Activated gamma-delta T cell (primary cell): ENCODE results near the gene ATOSB.

Source experiments
- DNase-seq: peaks from one replicate; lab custom pipeline; 2025; lab: John Stamatoyannopoulos, UW

The ATOSB gene

DNA sequence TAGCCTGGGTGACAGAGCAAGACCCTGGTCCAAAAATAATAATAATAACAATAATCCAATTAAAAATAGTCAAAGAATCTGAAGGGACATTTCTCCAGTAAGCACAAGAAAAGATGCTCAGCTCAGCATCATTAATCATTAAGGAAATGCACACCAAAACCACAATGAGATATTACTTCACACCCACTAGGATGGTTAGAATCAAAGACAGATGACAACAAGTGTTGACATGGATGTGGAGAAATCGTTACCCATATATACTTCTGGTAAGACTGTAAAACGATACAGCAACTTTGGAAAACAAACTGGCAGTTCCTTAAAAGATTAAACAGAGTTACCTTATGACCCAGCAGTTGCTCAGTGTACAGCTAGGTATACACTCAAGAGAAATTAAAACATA is 30.6 kb downstream of the ATOSB start:
- DNase-seq, result no peak

DNA sequence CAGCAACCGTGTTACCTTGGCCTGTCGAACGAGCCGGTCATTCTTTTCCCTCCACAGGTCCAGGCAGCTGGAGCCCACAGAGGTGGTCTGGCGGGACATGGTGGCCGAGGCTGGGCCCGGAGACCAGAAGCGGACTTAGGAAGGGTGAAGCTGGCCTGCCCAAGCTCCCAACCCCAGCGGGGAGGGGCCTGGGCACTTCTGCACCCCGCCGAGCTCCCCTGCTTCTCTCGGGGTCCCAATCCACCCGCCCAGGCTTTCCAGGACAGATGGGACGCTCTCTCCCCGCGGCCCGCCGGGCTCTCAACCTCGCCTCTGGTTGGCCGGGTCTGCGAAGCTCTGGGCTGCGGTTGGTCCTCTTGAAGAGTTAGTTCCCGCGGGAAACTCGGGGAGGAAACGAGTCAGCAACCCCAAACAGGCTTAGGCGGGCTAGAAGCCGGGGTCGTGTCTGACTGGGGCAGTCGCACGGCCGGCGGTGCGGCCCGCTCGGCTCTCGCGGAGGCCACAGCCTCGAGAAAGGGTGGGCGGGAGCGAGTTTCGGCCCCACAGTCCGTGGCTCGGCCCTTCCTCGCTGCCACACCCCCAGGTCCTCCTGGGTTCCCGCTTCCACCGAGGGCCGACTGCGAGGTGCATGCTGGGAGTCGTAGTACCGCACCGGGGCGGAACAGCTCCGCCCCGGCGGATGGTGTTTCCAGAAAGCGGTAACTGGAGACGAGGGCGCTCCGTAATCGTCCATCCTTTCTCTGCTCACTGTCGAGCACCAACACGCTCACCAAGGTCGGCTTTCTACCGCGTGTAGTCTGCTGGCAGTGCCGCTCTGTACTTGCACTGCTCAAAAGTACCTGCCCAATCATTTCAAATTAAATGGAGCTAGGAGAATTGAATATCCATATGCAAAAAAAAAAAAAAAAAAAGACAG is 36.0 kb downstream of the ATOSB start, which contains the start of gene FANCG:
FANCG (minus strand) TSS at position 517 of the 916 bp plus-strand sequence; CDS start at position 99, 418 bp downstream.
- DNase-seq, result peak; percentile 50

DNA sequence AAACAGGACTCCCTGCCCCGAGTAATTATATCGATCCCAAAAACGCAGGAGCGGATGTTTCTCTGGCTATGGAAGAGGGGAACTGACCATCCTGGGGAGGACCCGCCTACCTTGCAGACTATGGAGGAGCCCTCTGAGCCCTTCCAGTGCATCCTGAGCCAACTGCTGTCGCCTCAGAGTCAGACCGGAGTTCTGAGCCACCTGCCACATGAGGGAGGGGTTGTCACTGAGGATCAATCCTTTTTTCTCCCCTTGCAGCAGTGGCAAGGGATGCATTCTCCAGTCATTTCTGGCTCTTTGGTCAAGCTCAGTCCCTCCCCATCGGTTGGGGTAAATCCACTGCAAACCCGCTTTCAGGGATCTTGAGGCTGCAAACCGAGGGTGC is 36.6 kb downstream of the ATOSB start:
- no peak for DNase-seq

DNA sequence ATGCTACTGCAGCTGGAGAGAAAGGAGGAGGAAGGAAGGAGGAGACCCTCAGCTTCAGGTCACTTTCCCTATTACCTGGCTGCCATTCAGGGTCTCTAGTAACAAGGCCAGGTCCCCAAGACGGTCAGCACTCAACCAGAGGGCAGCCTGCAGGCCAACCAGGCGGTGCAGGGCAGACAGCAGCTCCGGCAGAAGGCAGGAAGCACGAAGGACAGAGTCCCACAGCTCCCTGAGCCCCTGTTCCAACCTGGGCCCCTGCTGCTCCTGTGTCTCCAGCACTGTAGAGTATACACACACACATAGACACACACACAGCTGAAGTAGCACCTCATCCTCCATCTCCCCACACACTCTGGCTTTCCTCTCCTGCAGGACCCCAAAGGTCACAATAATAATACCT is 37.6 kb downstream of the ATOSB start:
- DNase-seq, result no peak

- DNase-seq, result no peak
Measured at GRCh38 chr9:35076848-35077247, 38.8 kb downstream of the ATOSB start.

- DNase-seq, result no peak
Measured at GRCh38 chr9:35075358-35075757, 40.3 kb downstream of the ATOSB start.

- no peak for DNase-seq
Measured at GRCh38 chr9:35074791-35075190, 40.9 kb downstream of the ATOSB start.

DNA sequence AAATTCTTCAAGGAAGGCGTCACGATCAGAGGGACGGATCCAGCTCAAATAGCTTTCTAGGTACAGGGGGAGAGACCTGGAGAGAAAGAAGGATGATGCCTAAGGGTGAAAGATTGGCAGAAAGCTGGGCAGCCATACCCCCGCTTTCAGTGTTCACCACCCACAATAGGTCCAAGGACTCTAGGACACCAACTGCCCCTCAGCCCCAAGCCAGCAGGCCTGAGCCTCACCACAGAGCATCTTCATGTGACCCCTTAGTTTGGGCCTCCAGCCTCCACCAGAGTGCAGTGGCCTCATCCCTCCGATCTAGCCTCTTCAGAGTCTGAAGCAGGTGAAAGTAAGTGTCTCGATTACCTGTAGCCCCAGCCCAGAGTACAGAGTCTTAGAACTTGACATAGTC is 41.5 kb downstream of the ATOSB start:
- DNase-seq, result no peak

DNA sequence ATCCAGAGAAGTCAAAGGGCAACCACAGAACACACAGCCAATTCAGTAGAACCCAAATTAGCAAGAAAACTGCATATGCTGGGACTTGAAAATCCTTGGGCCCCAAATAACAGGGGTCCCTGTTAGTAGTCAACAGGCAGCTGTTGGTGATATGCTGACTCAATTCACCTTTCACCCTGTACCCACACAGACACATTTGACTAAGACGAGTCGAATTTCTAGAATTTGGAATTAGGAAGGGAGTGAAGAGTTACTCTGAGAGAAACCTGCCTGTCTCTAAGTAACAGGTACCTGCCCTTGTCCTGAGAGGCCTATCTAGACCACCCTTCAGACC is 42.4 kb downstream of the ATOSB start:
- DNase-seq, result no peak

DNA sequence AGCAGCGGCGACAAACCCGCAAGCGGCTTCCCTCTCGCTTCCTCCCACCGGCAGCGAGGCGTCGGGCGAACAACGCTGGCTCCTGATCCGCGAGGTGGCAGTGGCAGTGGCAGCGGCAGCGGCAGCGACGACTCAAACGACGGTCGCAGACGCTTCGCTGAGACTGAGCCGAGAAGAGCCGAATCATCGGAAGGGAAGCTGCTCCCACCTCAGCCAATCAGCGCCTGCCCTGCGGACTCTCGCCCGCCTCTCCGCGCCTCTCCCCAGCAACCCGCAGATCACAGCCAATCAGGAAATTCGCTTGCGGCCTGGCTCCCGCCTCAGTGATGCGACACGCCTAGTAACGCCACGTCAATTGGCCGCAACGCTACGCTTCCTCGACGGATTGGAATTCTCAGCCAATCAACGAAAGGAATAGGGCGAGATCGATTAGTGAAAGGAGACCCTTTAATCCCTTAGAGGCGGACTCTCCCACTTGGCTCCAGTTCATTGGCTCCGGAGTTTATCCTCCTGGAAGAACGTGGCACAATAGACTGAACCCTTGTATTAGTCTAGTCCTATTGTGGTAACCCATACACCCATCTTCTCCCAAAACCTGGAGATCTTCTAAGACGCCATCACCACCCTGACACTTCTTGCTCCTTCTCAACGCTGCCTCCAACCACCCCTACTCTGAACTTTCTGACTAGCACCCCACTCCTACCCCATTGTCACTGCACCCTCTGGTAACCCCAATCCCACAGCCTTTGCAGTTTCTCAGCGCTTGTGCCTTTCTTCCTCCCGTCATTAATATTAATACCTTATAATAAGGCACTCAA is 43.0 kb downstream of the ATOSB start, which contains the start of gene VCP:
VCP (minus strand) TSS at position 165 of the 818 bp plus-strand sequence. CDS start 272 bp downstream, outside the sequence.
- peak; percentile 87 for DNase-seq

- DNase-seq, result peak; percentile 65
Measured at GRCh38 chr9:35071814-35072460, 43.7 kb downstream of the ATOSB start.

DNA sequence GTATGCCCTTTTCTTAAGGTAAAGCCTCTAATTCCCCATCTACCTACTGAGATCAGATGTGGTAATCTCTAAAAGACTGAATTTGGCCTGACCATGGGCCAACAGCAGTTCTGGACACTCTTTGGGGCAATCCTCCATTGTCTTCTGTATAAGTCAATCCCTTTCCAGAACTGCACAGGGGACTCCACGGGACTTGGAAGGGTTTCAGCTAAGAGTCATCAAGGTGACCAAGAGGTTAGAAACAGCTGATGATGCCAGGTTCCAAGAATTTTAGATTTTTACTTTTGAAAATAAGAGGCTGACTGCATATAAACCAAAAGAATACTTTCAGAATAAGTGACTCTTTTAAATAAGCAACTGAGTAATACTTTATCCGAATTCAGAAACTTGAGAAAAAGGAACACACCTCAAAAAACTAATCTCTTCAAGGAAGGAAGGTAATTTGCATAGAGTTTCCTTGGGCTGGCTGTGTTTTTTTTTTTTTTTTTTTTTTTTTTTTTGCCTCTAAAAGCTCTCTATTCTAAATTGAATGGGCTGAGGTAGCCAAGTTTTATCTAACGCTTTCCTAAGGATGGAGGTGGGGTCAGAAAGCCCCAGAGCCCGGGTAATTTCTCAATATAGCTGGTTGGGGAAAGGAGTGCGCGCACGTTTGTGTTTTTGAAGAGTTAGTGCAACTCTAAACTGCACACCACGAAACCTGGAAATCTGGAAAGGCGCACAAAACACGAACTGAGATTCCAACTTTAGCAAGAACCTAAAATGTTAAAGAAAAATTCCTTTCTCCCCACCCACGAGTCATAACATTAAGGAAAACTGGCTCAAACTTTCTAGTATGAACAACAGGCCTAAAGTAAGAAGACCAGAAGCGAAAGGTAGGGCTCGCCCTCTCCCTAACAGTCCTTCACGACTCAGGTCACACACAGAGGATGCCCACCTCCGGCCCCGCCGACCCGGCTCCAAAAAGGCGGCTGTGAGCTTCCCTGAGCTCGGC is 44.5 kb downstream of the ATOSB start:
- no peak for DNase-seq

DNA sequence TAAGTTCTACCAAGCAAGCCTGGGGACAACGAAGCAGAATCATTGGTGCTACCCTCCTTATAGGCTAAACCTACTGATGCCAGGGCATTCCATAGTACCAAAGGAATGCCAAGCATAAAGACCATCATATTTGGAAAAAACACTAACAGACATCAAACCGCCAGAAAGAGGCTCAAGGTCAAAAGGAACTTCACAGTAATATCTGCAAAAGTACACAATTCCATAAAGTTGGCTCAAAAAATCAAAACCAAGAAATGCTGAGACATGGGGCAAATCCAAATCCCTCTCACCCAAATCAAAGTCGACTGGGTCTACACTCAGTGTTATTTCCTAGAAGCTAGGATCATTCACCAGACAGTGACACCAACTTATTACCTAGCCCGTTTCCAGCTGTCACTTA is 46.6 kb downstream of the ATOSB start:
- no peak for DNase-seq

DNA sequence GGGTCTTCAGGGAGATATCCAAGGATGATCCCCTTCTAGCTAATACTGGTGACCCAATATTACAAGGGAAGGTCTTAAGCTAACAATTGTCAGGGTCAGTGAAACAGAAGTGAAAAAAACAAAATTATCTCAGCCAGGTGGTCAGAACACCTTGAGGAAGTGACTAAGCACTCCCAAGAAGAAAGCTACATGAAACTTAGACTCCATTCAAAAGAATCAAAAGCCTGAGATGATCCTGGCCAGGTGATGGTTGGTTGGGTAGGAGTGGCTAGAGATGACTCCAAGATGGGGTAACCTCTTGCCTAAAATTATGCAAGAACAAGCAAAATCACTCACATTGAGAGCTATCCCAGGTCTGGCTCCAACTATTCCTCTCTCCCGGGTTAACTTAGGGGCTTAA is 48.6 kb downstream of the ATOSB start:
- DNase-seq, result no peak

DNA sequence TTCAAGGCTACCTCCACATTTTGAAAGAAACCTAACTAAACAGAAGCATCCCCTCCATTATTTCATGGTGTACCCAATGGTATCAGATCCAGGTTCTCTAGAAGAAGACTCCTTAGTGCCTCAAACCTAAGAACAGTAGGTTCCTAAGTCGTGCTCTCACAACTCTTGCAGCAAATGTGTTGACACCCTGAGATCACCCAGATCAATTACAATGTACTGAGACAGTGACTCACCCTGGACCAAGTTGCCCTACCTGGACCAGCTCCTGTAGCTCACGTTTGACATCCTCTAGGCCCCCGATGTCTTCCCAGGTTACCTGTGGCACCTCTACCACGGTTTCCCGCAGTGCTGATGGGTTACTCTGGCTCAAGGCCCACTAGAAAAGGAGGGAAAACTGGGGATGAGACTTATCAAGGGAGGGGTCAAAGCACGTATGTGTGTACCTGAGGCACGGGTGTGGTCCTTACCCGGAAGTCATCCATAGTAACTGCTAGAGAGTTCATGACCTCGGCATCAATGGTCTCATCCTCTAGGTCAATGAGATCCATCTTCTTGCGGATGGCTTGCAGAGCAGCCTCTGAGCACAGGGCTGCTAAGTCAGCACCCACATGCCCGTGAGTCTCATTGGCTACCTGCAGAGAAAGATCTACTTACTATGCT is 55.0 kb downstream of the ATOSB start:
- DNase-seq, result no peak

DNA sequence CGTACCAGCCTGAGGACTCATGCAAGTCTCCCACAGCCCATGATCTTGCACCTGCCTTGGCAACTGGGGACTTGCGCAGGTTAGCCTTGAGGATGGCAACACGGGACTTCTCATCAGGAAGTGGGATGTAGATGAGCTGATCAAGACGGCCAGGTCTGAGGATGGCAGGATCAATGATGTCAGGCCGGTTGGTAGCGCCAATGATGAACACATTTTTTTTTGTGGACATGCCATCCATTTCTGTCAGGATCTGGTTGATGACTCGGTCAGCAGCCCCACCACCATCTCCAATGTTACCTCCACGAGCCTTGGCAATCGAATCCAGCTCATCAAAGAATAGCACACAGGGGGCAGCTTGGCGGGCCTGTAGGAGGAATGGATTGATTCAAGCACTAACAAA is 56.2 kb downstream of the ATOSB start:
- no peak for DNase-seq

GRCh38 chr9:35057271-35057620 is 58.4 kb downstream of the ATOSB start:
- DNase-seq, result no peak

DNA sequence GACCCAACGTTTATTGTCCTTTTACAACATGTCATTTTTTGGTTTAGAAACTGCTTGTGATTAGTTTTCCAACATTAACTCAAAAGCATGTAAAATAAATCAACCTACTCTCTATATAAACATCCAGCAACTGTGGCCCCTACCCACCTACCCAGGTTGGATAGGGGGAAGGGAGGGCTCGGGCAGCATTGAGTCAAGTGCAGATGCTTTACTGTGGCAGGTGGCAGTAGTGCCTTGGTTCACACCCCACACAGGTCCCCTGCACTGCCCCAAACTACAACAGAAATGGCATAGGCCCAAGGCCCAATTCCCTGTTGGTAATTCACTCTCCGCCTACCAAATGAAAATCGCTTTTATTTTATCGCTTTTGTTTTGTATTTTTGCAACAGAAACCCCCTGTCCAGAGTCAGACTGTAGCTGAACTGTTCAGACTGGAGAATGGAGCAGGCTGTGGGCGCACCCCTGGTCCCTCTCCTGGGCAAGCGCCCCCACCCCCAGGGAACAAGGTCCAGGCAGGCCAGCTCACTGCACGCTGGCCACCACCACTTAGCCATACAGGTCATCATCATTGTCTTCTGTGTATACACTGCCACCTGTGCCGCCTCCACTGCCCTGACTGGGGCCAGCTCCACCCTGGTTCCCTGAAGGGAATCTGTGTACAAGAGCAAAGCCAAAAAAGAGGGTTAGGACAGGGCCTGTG is 58.9 kb downstream of the ATOSB start:
- no peak for DNase-seq

DNA sequence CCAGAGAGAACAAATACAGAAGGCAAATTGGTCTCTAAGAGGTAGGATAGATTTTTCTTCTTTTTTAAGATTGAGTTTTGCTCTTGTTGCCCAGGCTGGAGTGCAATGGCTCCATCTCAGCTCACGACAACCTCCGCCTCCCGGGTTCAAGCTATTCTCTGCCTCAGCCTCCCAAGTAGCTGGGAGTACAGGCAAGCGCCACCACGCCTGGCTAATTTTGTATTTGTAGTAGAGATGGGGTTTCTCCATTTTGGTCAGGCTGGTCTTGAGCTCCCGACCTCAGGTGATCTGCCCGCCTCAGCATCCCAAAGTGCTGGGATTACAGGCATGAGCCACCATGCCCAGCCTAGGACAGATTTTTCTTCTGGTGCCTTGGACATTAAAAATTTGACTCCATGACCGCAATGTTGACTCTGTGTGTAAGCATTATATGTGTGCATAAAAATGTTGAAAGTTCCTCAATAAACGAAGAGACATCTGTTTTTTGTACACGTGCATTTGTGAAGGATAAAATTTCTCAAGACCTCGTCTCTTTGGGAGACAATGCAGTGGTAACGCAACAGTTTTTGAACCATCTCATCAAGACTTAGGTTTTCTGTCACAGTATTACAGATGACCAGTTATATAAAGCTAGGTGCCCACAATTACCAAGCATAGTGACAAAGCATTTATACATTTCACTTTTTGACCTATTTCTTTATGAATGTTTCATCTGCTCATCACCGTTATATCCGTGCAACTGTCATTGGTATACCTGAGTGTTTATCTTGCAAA is 60.6 kb downstream of the ATOSB start:
- DNase-seq, result no peak
